Measurements from ENCODE around the gene PEAR1. TPM values are rescaled to one million over a fixed set of nuclear protein-coding genes. Genes with fewer than 3 reads are reported as not detected.

PEAR1 gene
- total RNA-seq, 1 experiment from 2014 or later: 10.8 TPM

DNA sequence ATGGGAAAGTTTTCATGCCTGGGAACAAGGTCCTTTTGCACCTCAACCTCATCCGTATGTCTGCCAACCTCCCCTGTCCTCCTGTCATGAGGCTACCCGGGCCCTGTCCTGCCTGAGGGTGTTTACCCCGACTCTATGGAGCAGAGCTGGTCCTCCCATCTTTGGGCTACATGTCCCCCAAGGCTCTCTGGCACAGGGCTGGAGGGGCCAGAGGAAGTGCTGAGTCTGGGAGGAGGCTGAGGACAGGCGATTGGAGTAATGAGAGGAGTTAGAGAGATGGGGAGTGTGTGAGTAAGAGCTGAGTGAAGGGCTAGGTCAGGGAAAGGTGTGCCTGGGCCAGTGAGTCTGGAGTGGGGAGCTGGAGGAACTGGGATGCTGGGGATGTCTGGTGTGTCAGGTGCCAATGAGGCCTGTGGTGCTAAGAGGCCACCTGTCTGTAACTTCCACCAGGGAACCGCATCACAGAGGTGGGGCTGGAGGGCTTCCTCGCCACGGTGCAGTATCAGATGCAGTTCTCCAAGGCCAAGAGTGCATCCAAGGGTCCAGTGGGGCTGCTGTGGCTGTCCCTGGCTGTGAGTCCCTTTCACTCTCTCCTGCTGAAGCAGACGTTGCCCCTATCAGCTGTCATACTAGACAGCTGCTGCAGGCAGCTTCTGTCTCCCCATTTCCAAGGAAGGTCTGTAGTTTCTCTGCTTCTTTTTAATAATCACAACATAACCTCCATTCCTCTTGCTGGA, 38.6 kb downstream of the PEAR1 start (continued):
- TF ChIP-seq ZNF274 (IDR thresholded peaks at IDR 0.05; ENCODE audit: low read depth, low read length) (no peak), SRF (IDR thresholded peaks at IDR 0.05; ENCODE audit: low read depth) (no peak), TCF7L2 (IDR thresholded peaks at IDR 0.05; ENCODE audit: borderline replicate concordance, extremely low read depth, insufficient read depth, insufficient read length) (no peak), CEBPB (IDR thresholded peaks at IDR 0.05; ENCODE audit: low read depth) (no peak), RAD21 (IDR thresholded peaks at IDR 0.05; ENCODE audit: low read depth) (no peak), EGR1 (IDR thresholded peaks at IDR 0.05; ENCODE audit: low read depth) (no peak), POLR2AphosphoS5 (IDR thresholded peaks at IDR 0.05; ENCODE audit: low read depth, low read length) (no peak), EZH2 (IDR thresholded peaks at IDR 0.05) (no peak), CBX3 (IDR thresholded peaks at IDR 0.05; ENCODE audit: low read depth) (no peak), POLR2A (IDR thresholded peaks at IDR 0.05; ENCODE audit: borderline replicate concordance, extremely low read depth, insufficient read depth, insufficient read length) (no peak)
- TF ChIP-seq, protein P1, sequence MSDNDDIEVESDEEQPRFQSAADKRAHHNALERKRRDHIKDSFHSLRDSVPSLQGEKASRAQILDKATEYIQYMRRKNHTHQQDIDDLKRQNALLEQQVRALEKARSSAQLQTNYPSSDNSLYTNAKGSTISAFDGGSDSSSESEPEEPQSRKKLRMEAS (IDR thresholded peaks at IDR 0.05): no peak
- TF ChIP-seq, protein P2, sequence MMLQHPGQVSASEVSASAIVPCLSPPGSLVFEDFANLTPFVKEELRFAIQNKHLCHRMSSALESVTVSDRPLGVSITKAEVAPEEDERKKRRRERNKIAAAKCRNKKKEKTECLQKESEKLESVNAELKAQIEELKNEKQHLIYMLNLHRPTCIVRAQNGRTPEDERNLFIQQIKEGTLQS (IDR thresholded peaks at IDR 0.05): no peak

DNA sequence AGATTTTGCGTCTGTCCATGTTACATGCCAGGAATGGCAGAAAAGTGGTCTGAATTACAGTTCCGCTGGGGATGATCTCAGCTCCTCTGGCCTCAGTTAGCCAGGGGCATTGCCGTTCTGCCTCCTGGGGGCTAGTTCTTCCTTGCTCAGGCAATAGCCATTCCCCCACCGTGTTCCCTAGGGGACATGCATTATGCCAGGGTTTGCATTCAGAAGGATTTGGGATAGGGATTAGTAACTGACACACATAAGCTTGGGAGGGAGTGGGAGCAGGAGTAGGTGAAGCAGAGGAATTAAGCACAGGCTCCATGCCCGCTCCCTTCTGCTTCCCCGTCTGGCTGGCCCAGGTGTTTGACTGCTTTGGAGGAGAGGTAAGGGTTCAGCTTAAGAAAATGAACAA, 39.6 kb downstream of the PEAR1 start:
- no peak overlapping the region for H2AFZ ChIP-seq (ENCODE audit: low read depth, low read length, poor library complexity, severe bottlenecking)
- no peak overlapping the region for H3K4me3 ChIP-seq (replicated peaks in 1 of 2; ENCODE audit: low read depth in 1 of 2, low read length in 2 of 2)
- no peaks in the 10 kb centered on the region for H3K27me3 ChIP-seq (ENCODE audit: insufficient read depth, low read length)
- POLR2A ChIA-PET: no interaction called here
- BruUV-seq (replicated peaks): TSS peak; percentile 24
- DNase-seq (ENCODE audit: low read depth, low spot score) (no peak), ATAC-seq (no peak)
- no peaks in the 10 kb centered on the region for H3K9me3 ChIP-seq (ENCODE audit: control insufficient read depth in 1 of 2, insufficient read depth in 1 of 2, low read depth in 1 of 2, low read length in 2 of 2)
- H3K36me3 ChIP-seq (ENCODE audit: control insufficient read depth in 1 of 2, insufficient read depth in 2 of 2, low read length in 2 of 2): no peaks in the 10 kb centered on the region; a peak in 2 of 4 replicates
- no peak overlapping the region for H3K4me2 ChIP-seq (ENCODE audit: low read length)
- H3K9ac ChIP-seq (ENCODE audit: low read length): no peak overlapping the region
- no peaks in the 10 kb centered on the region for H4K20me1 ChIP-seq (ENCODE audit: insufficient read depth)
- RAD21 ChIA-PET (ENCODE audit: low non-redundant PET in 1 of 2, low total read pairs in 2 of 2, uncharacterized antibody in 2 of 2, unreplicated experiment in 2 of 2): interaction anchor here in 1 of 2 experiments (0.7 kb wide), 1 partner anchor 17 kb away, joined by 6 read pairs; no protein-coding TSS in a partner anchor
- intact Hi-C loops (cut with micrococcal nuclease): no loop called here
- no peak overlapping the region for H3K27ac ChIP-seq (ENCODE audit: low read depth, low read length)
- CTCF ChIA-PET: no interaction called here
- H3K9me2 ChIP-seq (ENCODE audit: insufficient read depth): no peaks in the 10 kb centered on the region
- no peaks in the 10 kb centered on the region for H3K79me2 ChIP-seq (ENCODE audit: insufficient read depth, low read length)
- H3K4me1 ChIP-seq (ENCODE audit: control insufficient read depth in 1 of 2, insufficient read depth in 2 of 2, low read length in 2 of 2): 0 out of 4 replicates have a peak, but pooled peaks cover 0 to under 1% of the 10 kb centered on the region in 2 experiments
- no peak for TF ChIP-seq YY1 (IDR thresholded peaks at IDR 0.05; ENCODE audit: extremely low read depth, insufficient replicate concordance, low read depth, low read length)
- TF ChIP-seq, protein P2 (IDR thresholded peaks at IDR 0.05): no peak
- no peak for TF ChIP-seq ZFX (IDR thresholded peaks at IDR 0.05)
- TF ChIP-seq FOSL1 (IDR thresholded peaks at IDR 0.05; ENCODE audit: low read depth): no peak
- no peak for TF ChIP-seq POLR2AphosphoS5 (IDR thresholded peaks at IDR 0.05; ENCODE audit: low read depth, low read length)
- TF ChIP-seq CBX3 (IDR thresholded peaks at IDR 0.05; ENCODE audit: low read depth): no peak
- no peak for TF ChIP-seq ZNF274 (IDR thresholded peaks at IDR 0.05; ENCODE audit: low read depth, low read length)
- TF ChIP-seq, protein P1 (IDR thresholded peaks at IDR 0.05): no peak
- TF ChIP-seq, protein P3, sequence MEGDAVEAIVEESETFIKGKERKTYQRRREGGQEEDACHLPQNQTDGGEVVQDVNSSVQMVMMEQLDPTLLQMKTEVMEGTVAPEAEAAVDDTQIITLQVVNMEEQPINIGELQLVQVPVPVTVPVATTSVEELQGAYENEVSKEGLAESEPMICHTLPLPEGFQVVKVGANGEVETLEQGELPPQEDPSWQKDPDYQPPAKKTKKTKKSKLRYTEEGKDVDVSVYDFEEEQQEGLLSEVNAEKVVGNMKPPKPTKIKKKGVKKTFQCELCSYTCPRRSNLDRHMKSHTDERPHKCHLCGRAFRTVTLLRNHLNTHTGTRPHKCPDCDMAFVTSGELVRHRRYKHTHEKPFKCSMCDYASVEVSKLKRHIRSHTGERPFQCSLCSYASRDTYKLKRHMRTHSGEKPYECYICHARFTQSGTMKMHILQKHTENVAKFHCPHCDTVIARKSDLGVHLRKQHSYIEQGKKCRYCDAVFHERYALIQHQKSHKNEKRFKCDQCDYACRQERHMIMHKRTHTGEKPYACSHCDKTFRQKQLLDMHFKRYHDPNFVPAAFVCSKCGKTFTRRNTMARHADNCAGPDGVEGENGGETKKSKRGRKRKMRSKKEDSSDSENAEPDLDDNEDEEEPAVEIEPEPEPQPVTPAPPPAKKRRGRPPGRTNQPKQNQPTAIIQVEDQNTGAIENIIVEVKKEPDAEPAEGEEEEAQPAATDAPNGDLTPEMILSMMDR (IDR thresholded peaks at IDR 0.05 in 2 of 3, conservative IDR thresholded peaks at IDR 0.05 in 1 of 3; ENCODE audit: borderline replicate concordance in 1 of 3, insufficient read depth in 1 of 3, low read depth in 2 of 3, low read length in 2 of 3): no peak
- TF ChIP-seq, protein P4, sequence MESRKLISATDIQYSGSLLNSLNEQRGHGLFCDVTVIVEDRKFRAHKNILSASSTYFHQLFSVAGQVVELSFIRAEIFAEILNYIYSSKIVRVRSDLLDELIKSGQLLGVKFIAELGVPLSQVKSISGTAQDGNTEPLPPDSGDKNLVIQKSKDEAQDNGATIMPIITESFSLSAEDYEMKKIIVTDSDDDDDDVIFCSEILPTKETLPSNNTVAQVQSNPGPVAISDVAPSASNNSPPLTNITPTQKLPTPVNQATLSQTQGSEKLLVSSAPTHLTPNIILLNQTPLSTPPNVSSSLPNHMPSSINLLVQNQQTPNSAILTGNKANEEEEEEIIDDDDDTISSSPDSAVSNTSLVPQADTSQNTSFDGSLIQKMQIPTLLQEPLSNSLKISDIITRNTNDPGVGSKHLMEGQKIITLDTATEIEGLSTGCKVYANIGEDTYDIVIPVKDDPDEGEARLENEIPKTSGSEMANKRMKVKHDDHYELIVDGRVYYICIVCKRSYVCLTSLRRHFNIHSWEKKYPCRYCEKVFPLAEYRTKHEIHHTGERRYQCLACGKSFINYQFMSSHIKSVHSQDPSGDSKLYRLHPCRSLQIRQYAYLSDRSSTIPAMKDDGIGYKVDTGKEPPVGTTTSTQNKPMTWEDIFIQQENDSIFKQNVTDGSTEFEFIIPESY (IDR thresholded peaks at IDR 0.05; ENCODE audit: extremely low read depth, insufficient replicate concordance, low read length): no peak
- TF ChIP-seq EGR1 (IDR thresholded peaks at IDR 0.05; ENCODE audit: low read depth): no peak
- TF ChIP-seq POLR2A (IDR thresholded peaks at IDR 0.05; ENCODE audit: borderline replicate concordance, extremely low read depth, insufficient read depth, insufficient read length): no peak
- TF ChIP-seq EZH2 (IDR thresholded peaks at IDR 0.05): no peak
